AG09309 (cell line): ENCODE results near the gene DNAJC17.
A peak's percentile ranks its signal among the peaks of the same experiment; 100 is the strongest.

Experiments used
- DNase-seq: peaks from one replicate; pipeline ENCODE4 v3.0.0-alpha.2; 2010; ENCODE audit warnings: low read depth
- H3K4me3 ChIP-seq: 2 replicates; pipeline ENCODE4 v1.5.1; 2011; ENCODE audit warnings: mild to moderate bottlenecking, low read depth, low read length, moderate library complexity; ENCODE audit not compliant: control insufficient read depth
- TF ChIP-seq, protein P1 (sequence below): IDR thresholded peaks from 2 replicates; pipeline ENCODE4 v1.5.1; 2011; ENCODE audit warnings: mild to moderate bottlenecking, low read depth, low read length, inconsistent platforms; ENCODE audit not compliant: insufficient read depth, control insufficient read depth; ENCODE audit errors: missing control alignments

The DNAJC17 gene

DNA sequence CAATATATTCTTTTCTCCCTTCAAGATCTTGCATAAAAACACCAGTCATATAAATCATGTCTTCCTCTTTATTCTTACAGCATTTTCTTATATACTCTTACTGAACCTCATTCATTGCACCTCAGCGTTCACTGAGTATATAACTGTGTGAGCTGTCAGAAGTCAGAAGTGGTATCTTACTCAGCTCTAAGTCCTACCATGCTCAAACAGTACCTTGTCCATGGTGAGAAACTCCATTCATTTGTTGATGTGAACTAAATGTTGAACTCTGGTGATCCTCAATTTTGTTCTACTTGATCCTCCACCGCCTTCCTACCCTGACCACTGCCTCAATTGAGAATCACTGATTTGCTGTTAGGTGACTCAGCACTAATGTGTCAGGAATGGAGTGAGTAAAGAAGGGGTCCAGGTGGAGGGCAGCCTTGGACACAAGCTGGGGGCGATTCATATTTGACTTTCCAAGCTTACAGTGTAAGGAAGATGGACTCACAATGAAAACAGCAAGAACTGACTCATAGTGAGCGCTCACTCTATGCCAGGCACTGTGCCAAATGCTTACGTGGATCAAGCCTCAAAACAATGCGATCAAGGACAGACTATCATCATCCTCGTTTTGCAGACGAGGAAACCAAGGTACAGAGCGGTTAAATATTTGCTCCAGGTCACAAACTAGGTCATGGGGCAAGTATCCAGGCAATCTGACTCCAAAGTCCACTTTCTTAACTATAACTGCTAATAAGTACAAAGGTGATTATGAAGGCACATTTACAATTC, 13.9 kb downstream of the DNAJC17 start:
- no peak overlapping the region for H3K4me3 ChIP-seq
- DNase-seq: peak; percentile 78
- TF ChIP-seq, protein P1, sequence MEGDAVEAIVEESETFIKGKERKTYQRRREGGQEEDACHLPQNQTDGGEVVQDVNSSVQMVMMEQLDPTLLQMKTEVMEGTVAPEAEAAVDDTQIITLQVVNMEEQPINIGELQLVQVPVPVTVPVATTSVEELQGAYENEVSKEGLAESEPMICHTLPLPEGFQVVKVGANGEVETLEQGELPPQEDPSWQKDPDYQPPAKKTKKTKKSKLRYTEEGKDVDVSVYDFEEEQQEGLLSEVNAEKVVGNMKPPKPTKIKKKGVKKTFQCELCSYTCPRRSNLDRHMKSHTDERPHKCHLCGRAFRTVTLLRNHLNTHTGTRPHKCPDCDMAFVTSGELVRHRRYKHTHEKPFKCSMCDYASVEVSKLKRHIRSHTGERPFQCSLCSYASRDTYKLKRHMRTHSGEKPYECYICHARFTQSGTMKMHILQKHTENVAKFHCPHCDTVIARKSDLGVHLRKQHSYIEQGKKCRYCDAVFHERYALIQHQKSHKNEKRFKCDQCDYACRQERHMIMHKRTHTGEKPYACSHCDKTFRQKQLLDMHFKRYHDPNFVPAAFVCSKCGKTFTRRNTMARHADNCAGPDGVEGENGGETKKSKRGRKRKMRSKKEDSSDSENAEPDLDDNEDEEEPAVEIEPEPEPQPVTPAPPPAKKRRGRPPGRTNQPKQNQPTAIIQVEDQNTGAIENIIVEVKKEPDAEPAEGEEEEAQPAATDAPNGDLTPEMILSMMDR: no peak

GRCh38 chr15:40792394-40792793, 14.9 kb downstream of the DNAJC17 start:
- DNase-seq: no peak
- TF ChIP-seq, protein P1: no peak
- no peak overlapping the region for H3K4me3 ChIP-seq

DNA sequence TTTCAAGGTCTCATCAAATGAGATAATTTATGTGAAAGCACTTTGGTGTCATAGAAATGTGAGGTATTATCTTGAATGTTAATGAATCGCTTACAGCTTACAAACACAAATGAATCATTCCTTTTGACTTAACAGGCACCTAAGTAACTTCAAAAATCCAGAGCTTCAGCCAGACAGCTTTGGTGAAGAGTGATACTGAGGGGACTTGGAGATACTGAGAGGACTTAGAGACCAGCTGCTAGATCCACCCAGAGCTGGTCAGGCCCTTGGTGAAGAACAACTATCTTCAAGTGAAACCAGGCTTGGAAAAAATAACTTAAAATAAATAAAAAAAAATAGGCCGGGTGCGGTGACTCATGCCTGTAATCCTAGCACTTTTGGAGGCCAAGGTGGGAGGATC, 16.6 kb downstream of the DNAJC17 start:
- TF ChIP-seq, protein P1: no peak
- H3K4me3 ChIP-seq: no peak overlapping the region
- DNase-seq: no peak

GRCh38 chr15:40789999-40790398, 17.3 kb downstream of the DNAJC17 start:
- no peak overlapping the region for H3K4me3 ChIP-seq
- TF ChIP-seq, protein P1: no peak
- no peak for DNase-seq

DNA sequence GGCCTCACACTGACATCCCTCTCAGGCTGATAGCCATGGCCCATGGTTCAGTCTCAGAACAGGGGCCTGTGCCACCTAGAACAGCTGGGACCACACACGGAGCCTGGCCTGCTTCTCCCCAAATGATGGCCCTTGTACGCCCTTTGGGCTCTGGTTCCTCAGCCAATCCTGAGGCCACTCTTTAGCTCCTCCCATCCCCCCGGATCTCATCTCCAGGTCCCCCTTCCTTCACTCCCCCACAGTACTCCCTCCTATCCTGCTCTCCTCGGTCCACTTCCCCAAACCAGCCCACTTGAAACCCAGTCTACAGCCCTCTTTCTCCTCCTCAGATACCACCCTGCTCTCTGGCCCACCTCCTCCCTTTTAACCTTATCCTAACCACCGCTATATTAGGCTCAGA, 18.2 kb downstream of the DNAJC17 start:
- DNase-seq: no peak
- no peak overlapping the region for H3K4me3 ChIP-seq
- TF ChIP-seq, protein P1: no peak

DNA sequence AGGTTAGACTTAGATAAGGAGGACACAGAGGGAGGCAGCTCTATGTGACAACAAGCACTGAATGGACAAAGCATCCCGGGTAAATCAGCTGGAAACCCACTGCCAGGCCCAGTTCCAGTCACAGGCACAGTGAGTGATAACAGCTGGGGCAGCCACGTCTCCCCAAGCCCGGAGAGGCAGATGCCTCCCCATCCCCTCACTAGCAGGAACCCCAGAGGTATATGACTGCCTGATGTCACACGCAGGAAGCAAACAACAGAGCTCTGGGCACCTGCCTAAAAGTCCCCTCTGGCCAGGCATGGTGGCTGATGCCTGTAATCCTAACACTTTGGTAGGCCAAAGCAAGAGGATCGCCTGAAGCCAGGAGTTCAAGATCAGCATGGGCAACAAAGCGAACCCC, 19.3 kb downstream of the DNAJC17 start:
- TF ChIP-seq, protein P1: no peak
- DNase-seq: no peak
- no peak overlapping the region for H3K4me3 ChIP-seq

DNA sequence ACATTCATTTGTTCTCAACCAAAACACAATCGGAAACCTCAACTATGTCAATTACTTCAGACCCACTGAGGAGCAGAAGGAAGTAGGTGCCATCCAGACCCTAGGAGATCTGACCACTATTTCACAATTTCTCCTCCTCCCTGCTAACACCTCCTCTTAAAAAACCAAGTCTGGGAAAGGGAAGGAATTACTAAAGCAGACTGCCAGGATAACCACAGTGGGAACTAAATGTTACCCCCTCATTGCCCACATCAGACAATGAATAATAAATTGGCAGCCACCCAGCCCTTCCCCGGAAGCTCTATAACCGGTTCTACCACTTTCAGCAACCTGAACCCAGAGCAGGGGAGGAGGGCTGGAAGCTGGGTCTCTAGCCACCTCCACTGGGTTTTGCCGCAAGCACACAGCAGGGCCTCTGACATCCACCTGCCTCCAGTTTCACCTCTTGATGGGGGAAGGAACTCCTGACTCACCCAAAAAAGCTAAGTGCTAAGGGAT, 19.9 kb downstream of the DNAJC17 start:
- no peak overlapping the region for H3K4me3 ChIP-seq
- TF ChIP-seq, protein P1: no peak
- DNase-seq: peak; percentile 83
